ENCODE data around the gene BMP7.

DNA sequence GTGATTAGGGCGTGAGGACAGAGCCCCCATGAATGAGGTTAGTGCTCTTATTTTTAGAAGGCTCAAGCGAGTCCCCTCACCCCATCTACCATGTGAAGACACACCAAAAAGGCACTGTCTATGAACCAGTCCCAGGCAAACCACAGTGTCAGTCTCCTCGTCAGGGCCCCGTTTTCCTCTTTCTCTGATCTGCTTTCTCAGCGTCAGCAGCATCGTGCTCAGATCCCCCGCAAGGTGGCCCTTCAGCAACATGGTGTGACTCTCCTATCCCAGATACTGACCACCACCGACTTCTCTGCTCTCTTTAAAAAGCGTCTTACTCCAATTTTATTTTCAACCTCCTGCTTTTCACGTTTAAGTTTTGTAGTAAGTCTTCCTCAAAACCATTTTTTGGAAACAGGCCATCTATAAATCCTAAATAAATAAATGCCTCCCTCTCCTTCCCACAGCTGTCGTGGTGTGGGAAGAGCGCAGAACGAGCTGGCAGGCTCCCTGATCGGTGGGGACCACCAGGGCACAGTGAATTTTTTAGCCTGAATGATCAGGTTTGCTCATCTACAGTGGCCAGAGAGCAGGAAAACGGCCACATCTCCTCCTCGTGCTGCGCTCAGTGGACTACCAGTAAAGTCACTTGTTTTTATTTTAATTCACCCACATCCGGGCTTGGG, 113.1 kb downstream of the BMP7 start:
- TF ChIP-seq, protein P1, sequence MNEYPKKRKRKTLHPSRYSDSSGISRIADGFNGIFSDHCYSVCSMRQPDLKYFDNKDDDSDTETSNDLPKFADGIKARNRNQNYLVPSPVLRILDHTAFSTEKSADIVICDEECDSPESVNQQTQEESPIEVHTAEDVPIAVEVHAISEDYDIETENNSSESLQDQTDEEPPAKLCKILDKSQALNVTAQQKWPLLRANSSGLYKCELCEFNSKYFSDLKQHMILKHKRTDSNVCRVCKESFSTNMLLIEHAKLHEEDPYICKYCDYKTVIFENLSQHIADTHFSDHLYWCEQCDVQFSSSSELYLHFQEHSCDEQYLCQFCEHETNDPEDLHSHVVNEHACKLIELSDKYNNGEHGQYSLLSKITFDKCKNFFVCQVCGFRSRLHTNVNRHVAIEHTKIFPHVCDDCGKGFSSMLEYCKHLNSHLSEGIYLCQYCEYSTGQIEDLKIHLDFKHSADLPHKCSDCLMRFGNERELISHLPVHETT (tag by site-specific recombination; IDR thresholded peaks at IDR 0.05): no peak
- TF ChIP-seq, protein P2, sequence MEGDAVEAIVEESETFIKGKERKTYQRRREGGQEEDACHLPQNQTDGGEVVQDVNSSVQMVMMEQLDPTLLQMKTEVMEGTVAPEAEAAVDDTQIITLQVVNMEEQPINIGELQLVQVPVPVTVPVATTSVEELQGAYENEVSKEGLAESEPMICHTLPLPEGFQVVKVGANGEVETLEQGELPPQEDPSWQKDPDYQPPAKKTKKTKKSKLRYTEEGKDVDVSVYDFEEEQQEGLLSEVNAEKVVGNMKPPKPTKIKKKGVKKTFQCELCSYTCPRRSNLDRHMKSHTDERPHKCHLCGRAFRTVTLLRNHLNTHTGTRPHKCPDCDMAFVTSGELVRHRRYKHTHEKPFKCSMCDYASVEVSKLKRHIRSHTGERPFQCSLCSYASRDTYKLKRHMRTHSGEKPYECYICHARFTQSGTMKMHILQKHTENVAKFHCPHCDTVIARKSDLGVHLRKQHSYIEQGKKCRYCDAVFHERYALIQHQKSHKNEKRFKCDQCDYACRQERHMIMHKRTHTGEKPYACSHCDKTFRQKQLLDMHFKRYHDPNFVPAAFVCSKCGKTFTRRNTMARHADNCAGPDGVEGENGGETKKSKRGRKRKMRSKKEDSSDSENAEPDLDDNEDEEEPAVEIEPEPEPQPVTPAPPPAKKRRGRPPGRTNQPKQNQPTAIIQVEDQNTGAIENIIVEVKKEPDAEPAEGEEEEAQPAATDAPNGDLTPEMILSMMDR (tag by site-specific recombination; IDR thresholded peaks at IDR 0.05): no peak
- TF ChIP-seq HOXA7 (CRISPR knock-in tag; IDR thresholded peaks at IDR 0.05; ENCODE audit: borderline replicate concordance) (no peak), ZNF596 (tag by site-specific recombination; IDR thresholded peaks at IDR 0.05) (no peak), TCF7L2 (IDR thresholded peaks at IDR 0.05; ENCODE audit: borderline replicate concordance, low read depth, low read length) (no peak), ZNF24 (tag by site-specific recombination; IDR thresholded peaks at IDR 0.05) (no peak), RBAK (tag by site-specific recombination; IDR thresholded peaks at IDR 0.05) (no peak), ZNF549 (tag by site-specific recombination; IDR thresholded peaks at IDR 0.05) (no peak), TRIM28 (IDR thresholded peaks at IDR 0.05; ENCODE audit: borderline replicate concordance, low read length) (no peak), ZNF175 (tag by site-specific recombination; IDR thresholded peaks at IDR 0.05) (no peak), SP7 (tag by site-specific recombination; IDR thresholded peaks at IDR 0.05) (no peak), ZNF169 (tag by site-specific recombination; IDR thresholded peaks at IDR 0.05) (no peak), ZNF239 (tag by site-specific recombination; IDR thresholded peaks at IDR 0.05) (no peak)
